ENCODE data around the gene CENPX.

The CENPX gene

DNA sequence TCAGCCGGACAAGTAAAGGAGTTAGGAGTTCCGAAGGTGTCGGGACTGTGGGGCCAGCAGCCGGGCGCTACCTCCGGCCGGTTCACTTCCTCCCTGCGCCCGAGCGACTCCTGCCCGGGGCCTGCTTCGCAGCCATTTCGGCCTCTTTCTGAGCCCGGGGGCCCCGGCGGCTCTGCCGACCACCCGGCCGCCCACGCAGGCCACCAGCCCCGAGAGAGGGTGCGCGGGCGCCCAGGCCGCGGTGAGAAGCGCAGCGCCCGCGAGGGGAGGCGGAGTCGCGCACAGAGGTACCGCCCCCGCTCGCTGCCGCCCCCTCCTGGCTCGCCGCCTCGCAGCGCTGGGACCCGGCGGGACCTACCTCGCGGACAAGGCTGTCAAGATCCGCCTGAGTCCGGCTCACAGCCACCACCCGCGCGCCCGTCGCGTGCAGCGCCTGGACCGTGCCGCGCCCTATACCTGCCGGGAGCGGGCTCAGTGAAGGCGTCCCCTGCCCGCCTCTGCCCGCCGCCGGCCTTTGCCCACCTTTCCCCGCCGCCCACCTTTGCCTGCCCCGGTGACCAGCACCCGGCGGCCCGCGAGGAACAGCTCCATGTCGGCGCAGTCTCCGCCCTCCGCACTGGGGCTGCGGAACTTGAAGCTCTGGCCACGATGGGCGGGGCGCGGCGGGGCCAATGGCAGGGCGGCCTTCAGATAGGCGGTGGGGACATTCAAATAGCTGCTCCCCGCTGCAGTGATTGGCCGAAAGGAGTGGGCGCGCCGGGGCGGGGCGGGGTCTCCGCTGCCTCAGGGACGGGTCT, 14.6 kb upstream of the CENPX start, which contains the start of gene DCXR:
TSS of gene DCXR (minus strand) at position 606 of the 797 bp plus-strand sequence. CDS start at position 591, 15 bp downstream.
- Mint-ChIP-seq H3K27ac (peak within 1 kb of the TSS; percentile 81), H3K36me3 (peaks cover 3% of the 10 kb centered on the region), H3K9me3 (ENCODE audit: low read depth) (no peaks in the 10 kb centered on the region), H3K27me3 (no peaks in the 10 kb centered on the region), H3K4me1 (ENCODE audit: low read depth) (peaks cover 21% of the 10 kb centered on the region), H3K4me3 (peak within 1 kb of the TSS; percentile 81)

DNA sequence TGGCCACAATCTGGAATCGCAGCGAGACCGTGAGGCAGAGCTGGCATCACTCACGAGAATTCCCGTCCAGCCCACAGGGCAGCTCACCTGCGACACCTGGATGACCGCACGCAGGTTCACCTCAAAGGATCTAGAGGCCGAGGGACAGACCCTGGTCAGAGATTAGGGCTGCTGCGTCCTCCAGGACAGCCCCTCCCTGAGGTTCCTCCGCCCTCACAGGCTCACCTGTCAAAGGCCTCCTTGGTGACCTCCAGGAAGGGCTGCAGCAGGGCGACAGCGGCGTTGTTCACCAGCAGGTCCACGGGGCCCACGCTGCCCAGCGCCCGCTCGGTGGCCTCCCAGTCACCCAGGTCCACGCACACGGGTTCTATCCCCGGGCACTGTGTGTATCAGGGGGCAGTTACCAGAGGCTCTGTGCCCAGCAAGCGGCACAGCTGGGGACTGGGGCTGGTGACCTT, 14.0 kb upstream of the CENPX start:
- H3K4me3 Mint-ChIP-seq, result peak overlapping the region; percentile 69
- no peak overlapping the region for H3K27ac Mint-ChIP-seq
- no peaks in the 10 kb centered on the region for H3K9me3 Mint-ChIP-seq (ENCODE audit: low read depth)
- H3K27me3 Mint-ChIP-seq, result no peaks in the 10 kb centered on the region
- peaks cover 21% of the 10 kb centered on the region for H3K4me1 Mint-ChIP-seq (ENCODE audit: low read depth)
- H3K36me3 Mint-ChIP-seq, result peaks cover 3% of the 10 kb centered on the region

DNA sequence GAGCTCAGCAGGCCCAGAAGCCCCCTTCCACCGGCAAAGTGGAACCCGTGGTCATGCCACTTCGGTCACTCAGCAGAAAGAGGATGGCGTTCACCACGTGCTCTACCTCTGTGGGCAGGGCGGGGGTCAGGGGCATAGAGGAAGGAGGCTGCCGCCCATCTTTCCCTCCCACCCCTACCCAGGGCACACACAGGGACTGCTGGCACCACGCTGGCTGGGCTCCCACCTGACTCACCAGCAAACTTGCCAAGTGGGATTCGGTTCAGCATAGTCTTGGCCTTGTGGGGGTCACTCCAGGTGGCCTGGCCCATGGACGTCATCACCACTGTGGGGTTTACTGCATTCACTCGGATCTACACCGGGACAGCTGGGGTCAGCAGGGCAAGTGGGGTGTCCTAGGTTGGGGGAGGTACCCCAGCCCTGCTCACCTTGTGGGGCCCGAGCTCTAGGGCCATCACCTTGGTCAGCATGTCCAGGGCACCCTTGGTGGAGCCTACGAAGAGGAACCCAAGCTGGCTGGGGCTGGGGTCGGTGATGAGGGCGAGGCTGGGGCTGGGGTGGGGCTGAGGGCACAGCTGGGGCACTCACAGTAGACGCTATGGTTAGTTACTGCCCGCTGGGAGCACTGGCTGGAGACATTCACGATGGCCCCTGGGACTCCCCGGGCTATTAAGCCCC, 13.4 kb upstream of the CENPX start:
- Mint-ChIP-seq H3K27me3 (no peaks in the 10 kb centered on the region), H3K4me3 (peak overlapping the region; percentile 75), H3K9me3 (ENCODE audit: low read depth) (no peaks in the 10 kb centered on the region), H3K4me1 (ENCODE audit: low read depth) (peaks cover 21% of the 10 kb centered on the region), H3K36me3 (peaks cover 3% of the 10 kb centered on the region), H3K27ac (no peak overlapping the region)

DNA sequence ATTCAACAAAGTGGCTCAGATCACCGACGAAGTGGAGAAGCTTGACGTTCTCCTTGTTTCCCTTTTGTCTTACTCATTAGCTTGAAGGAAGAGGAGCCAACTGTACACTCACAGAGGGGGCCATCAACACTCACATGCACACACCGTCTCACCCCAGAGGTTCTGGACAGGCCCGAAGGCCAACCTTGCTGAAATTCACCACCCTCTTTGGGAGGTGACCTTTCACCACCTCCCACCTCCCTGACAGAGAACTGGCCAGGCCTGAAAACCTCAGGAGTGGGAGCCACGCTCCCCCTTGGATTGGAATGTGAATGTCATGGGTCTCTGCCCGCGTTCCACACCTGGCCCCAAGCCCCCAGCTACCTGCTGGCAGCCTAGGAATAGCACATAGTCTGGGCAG, 12.8 kb upstream of the CENPX start:
- Mint-ChIP-seq H3K27me3 (no peaks in the 10 kb centered on the region), H3K4me3 (peak overlapping the region; percentile 75), H3K4me1 (ENCODE audit: low read depth) (peaks cover 21% of the 10 kb centered on the region), H3K9me3 (ENCODE audit: low read depth) (no peaks in the 10 kb centered on the region), H3K36me3 (peaks cover 3% of the 10 kb centered on the region), H3K27ac (peak overlapping the region; percentile 28)

DNA sequence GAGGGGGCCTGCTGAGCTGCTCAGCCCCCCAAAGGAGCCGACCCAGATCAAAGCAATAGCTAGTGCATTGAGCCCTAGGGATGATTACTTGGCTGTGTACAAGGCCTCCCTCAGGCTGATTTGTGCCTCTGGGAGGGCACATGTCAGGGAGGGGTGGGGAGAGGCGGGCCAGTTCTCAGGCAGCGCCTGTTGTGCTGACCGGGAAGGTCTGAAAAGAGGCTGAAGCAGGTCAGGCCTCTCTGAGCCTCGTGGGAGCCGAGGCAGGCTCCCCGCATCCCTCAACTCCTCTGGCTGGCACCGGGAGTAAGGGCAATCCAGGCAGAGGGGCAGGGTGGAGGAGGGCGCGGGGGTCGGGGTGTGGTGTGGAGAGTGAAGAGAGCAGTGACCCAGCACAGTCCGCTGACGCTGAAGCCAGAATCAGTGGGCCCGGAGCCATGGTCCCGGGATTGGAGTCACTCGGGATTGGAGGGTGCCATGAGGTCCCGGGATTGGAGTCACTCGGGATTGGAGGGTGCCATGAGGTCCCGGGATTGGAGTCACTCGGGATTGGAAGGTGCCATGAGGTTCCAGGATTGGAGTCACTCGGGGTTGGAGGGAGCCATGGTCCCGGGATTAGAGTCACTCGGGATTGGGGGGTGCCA, 11.8 kb upstream of the CENPX start:
- no peak overlapping the region for H3K27ac Mint-ChIP-seq
- H3K4me1 Mint-ChIP-seq (ENCODE audit: low read depth), result peaks cover 24% of the 10 kb centered on the region
- H3K9me3 Mint-ChIP-seq (ENCODE audit: low read depth), result no peaks in the 10 kb centered on the region
- no peaks in the 10 kb centered on the region for H3K27me3 Mint-ChIP-seq
- peak overlapping the region; percentile 17 for H3K4me3 Mint-ChIP-seq
- peaks cover 3% of the 10 kb centered on the region for H3K36me3 Mint-ChIP-seq

DNA sequence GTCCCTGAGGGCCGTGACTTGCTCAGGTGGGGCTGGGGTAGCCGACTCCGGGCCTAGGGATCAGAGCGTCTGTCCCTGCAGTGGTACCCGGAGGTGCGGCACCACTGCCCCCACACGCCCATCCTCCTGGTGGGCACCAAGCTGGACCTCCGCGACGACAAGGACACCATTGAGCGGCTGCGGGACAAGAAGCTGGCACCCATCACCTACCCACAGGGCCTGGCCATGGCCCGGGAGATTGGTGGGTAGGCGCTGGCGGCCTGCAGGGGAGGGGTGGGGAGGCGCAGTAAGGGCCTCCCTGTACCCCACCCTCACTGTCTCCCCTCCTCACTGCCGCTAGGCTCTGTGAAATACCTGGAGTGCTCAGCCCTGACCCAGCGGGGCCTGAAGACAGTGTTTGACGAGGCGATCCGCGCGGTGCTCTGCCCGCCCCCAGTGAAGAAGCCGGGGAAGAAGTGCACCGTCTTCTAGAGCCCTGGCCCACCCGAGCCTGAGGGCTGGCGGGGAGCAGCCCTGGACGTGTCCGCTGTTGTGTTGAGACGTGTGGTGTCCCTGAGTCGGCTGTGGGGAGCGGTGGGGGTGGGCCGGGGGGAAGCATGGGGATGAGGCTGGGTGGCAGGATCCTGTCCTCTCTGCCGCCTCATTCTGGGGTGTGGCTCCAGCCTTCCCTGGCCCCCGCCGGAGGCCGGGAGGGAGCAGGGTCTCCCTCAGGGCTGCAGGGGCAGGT, 10.8 kb upstream of the CENPX start:
- no peaks in the 10 kb centered on the region for H3K27me3 Mint-ChIP-seq
- H3K4me3 Mint-ChIP-seq, result peak overlapping the region; percentile 10
- peaks cover 3% of the 10 kb centered on the region for H3K36me3 Mint-ChIP-seq
- H3K9me3 Mint-ChIP-seq (ENCODE audit: low read depth), result no peaks in the 10 kb centered on the region
- H3K27ac Mint-ChIP-seq, result no peak overlapping the region
- H3K4me1 Mint-ChIP-seq (ENCODE audit: low read depth), result peaks cover 18% of the 10 kb centered on the region

DNA sequence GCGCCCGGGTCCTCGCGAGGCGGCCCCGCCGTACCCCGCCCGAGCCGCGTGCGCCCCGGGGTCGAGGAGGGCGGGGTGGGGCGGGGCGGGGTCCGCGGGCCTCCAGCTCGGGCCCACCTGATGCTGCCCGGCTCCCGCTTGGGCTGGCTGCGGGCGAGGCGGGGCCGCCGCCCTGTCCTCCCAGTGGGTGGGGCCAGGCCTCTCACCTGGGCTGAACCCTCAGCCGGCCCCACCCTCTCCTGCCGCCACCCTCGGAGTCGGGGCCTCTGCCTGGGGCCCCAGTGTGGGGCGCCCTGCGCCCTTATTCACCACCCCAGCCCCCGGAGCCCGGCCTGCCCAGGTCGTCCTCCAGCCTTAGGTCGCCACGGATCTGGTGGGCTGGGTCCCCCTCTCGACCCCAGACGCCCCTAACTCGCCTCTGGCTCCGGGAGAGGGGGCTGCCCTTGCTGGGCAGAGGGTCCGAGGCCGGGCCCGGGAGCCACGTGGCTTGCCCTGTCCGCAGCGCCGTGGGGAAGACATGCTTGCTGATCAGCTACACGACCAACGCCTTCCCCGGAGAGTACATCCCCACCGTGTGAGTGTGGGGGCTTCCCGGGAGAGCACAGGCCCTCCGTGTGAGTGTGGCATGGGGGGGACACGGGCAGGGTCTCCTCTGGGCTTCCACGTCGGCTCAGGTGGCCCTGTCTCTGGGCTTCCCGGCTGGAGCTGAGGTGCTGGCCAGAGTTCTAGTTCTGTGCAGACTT, 9.4 kb upstream of the CENPX start:
- peaks cover 13% of the 10 kb centered on the region for H3K4me1 Mint-ChIP-seq (ENCODE audit: low read depth)
- H3K4me3 Mint-ChIP-seq, result peak overlapping the region; percentile 30
- H3K27ac Mint-ChIP-seq, result no peak overlapping the region
- H3K9me3 Mint-ChIP-seq (ENCODE audit: low read depth), result no peaks in the 10 kb centered on the region
- peaks cover 3% of the 10 kb centered on the region for H3K36me3 Mint-ChIP-seq
- no peaks in the 10 kb centered on the region for H3K27me3 Mint-ChIP-seq

DNA sequence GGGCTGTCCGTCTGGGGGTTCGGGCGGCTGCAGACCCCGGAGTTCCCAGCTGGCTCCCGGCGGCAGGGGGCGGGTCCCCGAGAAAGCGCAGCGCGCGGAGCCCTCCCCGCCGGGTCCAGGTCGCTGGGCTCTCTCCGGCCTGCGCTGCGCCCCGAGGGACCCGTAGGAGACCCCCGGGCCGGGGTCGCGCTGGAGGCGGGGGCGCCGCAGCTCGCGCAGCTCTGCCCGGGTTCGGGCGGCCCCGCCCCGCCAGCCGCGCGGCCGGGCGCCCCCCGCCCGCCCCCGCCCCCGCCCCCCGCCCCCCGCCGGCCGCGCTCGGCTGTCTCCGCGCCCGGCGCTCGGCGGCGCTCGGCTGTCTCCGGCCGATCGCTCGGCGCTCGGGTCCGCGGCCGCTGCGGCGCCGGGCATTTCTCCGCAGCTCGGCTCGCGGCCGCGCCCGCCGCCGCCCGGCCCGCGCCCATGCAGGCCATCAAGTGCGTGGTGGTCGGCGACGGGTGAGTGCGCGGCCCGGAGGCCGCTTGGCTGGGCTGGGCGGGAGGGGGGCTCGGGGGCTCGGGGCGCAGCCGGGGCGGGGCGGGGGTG, 8.7 kb upstream of the CENPX start, which contains the start of gene RAC3:
TSS of gene RAC3 (plus strand) at position 376 of the 582 bp plus-strand sequence. CDS start at position 460, 84 bp downstream.
- peak within 1 kb of the TSS; percentile 82 for H3K4me3 Mint-ChIP-seq
- peaks cover 3% of the 10 kb centered on the region for H3K36me3 Mint-ChIP-seq
- H3K4me1 Mint-ChIP-seq (ENCODE audit: low read depth), result peaks cover 13% of the 10 kb centered on the region
- no peaks in the 10 kb centered on the region for H3K27me3 Mint-ChIP-seq
- H3K27ac Mint-ChIP-seq, result no peak within 1 kb of the TSS
- H3K9me3 Mint-ChIP-seq (ENCODE audit: low read depth), result no peaks in the 10 kb centered on the region

DNA sequence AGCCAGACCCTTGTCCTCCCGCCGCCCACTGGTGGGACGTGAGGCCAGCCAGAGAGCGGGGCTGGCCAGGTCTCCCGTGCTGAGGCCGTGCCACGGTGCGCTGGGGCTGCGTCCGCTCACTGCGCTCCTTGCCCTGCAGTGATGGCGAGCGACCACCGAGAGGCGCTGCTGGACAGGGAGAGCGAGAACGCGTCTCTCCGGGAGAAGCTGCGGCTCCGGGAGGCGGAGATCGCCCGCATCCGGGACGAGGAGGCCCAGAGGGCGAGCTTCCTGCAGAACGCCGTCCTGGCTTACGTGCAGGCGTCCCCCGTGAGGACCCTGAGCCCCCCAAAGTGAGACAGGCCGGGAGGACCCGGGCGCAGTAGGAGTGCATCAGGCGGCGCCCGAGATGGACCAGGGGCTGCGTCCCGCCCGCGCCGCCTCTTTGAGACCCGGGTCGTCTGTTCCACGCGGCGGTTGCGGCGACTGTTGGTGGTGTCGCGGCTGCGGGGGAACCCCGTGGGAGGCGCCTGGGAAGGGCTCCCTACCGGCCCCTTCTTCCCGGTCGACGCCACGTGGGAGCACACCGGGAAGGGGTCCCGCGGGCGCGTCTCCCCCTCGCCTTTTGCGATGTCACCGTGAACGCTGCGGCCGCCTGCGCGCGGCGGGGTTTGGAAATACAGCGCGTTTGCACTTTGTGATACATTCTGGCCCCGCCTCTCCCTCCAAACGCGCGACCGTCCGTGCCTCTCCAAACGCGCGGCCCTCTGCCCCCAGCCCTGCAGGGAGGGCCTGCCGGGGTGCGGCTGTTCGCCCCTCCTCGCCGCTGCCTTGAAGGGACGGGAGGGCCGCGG, 8.0 kb upstream of the CENPX start:
- peaks cover 6% of the 10 kb centered on the region for H3K36me3 Mint-ChIP-seq
- H3K4me3 Mint-ChIP-seq, result peak overlapping the region; percentile 82
- H3K4me1 Mint-ChIP-seq (ENCODE audit: low read depth), result peaks cover 9% of the 10 kb centered on the region
- no peak overlapping the region for H3K27ac Mint-ChIP-seq
- no peaks in the 10 kb centered on the region for H3K9me3 Mint-ChIP-seq (ENCODE audit: low read depth)
- no peaks in the 10 kb centered on the region for H3K27me3 Mint-ChIP-seq

DNA sequence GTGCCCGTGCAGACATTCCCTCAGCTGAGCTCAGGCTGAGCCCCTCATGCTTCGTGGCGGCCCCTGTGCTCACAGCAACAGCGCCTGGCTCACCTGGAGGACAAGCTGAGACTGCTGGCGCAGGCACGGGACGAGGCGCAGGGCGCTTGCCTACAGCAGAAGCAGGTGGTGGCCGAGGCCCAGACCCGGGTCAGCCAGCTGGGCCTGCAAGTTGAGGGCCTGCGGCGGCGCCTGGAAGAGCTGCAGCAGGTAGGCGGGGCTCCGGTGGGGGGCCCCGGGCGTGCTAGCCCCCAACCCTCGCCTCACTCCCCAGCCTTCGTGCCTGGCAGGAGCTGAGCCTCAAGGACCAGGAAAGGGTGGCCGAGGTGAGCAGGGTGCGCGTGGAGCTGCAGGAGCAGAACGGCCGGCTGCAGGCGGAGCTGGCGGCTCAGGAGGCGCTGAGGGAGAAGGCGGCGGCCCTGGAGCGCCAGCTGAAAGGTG, 7.4 kb upstream of the CENPX start:
- H3K36me3 Mint-ChIP-seq, result peaks cover 2% of the 10 kb centered on the region
- no peak overlapping the region for H3K27ac Mint-ChIP-seq
- H3K4me1 Mint-ChIP-seq (ENCODE audit: low read depth), result peaks cover 4% of the 10 kb centered on the region
- no peaks in the 10 kb centered on the region for H3K9me3 Mint-ChIP-seq (ENCODE audit: low read depth)
- no peaks in the 10 kb centered on the region for H3K27me3 Mint-ChIP-seq
- H3K4me3 Mint-ChIP-seq, result peak overlapping the region; percentile 68

DNA sequence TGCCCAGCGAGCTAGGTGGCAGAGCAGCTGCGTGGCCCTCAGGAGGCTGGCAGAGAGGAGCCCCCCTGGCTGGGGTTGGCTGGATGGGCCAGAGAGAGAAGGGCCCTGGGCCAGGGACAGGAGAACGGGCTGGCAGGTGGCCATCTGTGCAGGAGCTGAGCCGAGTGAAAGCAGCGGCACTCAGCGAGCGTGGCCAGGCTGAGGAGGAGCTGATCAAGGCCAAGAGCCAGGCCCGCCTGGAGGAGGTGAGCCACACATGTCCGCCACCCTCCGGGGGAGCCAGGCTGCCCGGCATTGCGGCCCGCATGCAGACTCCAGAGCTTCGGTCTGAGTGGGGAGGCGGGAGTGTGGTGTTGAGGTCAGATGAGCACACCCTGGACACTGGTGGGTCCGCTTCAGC, 6.7 kb upstream of the CENPX start:
- peaks cover 2% of the 10 kb centered on the region for H3K4me1 Mint-ChIP-seq (ENCODE audit: low read depth)
- H3K27me3 Mint-ChIP-seq, result no peaks in the 10 kb centered on the region
- H3K9me3 Mint-ChIP-seq (ENCODE audit: low read depth), result no peaks in the 10 kb centered on the region
- H3K36me3 Mint-ChIP-seq, result peaks cover 2% of the 10 kb centered on the region
- H3K27ac Mint-ChIP-seq, result no peak overlapping the region
- peak overlapping the region; percentile 68 for H3K4me3 Mint-ChIP-seq

DNA sequence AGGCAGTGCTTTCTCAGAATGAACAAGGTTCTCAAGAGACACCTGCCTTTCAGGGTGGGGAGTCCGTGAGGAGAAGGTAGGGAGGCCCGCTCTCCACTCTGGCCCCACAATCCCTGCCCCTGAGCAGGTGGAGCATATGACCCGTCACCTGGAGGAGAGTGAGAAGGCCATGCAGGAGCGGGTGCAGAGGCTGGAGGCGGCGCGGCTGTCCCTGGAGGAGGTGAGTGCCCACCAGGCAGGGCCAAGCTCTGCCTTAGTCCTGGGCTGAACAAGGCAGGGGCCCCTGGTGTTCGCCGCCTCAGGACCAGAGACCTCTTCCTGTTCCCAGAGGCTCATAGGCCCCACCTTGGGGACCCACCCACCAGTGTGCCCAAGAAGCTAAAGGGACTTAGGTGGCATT, 6.3 kb upstream of the CENPX start:
- no peak overlapping the region for H3K4me3 Mint-ChIP-seq
- H3K9me3 Mint-ChIP-seq (ENCODE audit: low read depth), result no peaks in the 10 kb centered on the region
- H3K27ac Mint-ChIP-seq, result no peak overlapping the region
- H3K27me3 Mint-ChIP-seq, result no peaks in the 10 kb centered on the region
- H3K4me1 Mint-ChIP-seq (ENCODE audit: low read depth), result peaks cover 3% of the 10 kb centered on the region
- H3K36me3 Mint-ChIP-seq, result peaks cover 2% of the 10 kb centered on the region

DNA sequence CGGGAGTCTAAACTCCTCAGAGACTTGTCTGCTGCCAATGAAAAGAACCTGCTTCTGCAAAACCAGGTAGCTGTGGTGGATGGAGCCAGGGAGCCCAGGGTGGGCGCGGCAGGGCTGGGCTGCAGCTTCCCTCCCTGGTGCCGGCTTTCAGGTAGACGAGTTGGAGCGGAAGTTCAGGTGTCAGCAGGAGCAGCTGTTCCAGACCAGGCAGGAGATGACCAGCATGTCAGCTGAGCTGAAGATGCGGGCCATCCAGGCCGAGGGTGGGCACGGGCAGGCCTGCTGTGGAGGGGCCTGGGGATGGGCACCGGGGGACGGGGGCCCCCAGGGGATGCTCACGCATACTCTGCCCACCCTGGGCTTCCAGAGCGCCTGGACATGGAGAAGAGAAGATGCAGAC, 5.6 kb upstream of the CENPX start:
- no peaks in the 10 kb centered on the region for H3K9me3 Mint-ChIP-seq (ENCODE audit: low read depth)
- H3K27me3 Mint-ChIP-seq, result no peaks in the 10 kb centered on the region
- H3K4me1 Mint-ChIP-seq (ENCODE audit: low read depth), result peaks cover 6% of the 10 kb centered on the region
- peaks cover 2% of the 10 kb centered on the region for H3K36me3 Mint-ChIP-seq
- H3K27ac Mint-ChIP-seq, result no peak overlapping the region
- no peak overlapping the region for H3K4me3 Mint-ChIP-seq

All from activated naive CD8-positive, alpha-beta T cell (primary cell).